Measurements from ENCODE around the gene PRRT1B. TPM values are rescaled to one million over a fixed set of nuclear protein-coding genes. Genes with fewer than 3 reads are reported as not detected.

Gene PRRT1B
- total RNA-seq, 1 donor from 2014 or later, result not detected

GRCh38 chr9:131605770-131606590 is 60.7 kb downstream of the PRRT1B start:
- Mint-ChIP-seq H3K9me3 (no peaks in the 10 kb centered on the region), H3K4me3 (ENCODE audit: low read depth) (no peak overlapping the region), H3K36me3 (ENCODE audit: low read depth) (peaks cover 65% of the 10 kb centered on the region), H3K27ac (no peak overlapping the region), H3K4me1 (ENCODE audit: low read depth) (no peaks in the 10 kb centered on the region), H3K27me3 (ENCODE audit: low read depth) (no peaks in the 10 kb centered on the region)
- DNase-seq (ENCODE audit: low spot score), result no peak
- intact Hi-C loops (cut with micrococcal nuclease), result no loop called here

GRCh38 chr9:131606896-131607567 is 61.7 kb downstream of the PRRT1B start:
- Mint-ChIP-seq H3K4me1 (ENCODE audit: low read depth) (no peaks in the 10 kb centered on the region), H3K36me3 (ENCODE audit: low read depth) (peaks cover 65% of the 10 kb centered on the region), H3K9me3 (no peaks in the 10 kb centered on the region), H3K27me3 (ENCODE audit: low read depth) (no peaks in the 10 kb centered on the region), H3K27ac (no peak overlapping the region), H3K4me3 (ENCODE audit: low read depth) (no peak overlapping the region)
- intact Hi-C loops (cut with micrococcal nuclease), result no loop called here
- DNase-seq (ENCODE audit: low spot score), result no peak

GRCh38 chr9:131607591-131607990 is 62.3 kb downstream of the PRRT1B start:
- Mint-ChIP-seq H3K27me3 (ENCODE audit: low read depth) (no peaks in the 10 kb centered on the region), H3K36me3 (ENCODE audit: low read depth) (peaks cover 62% of the 10 kb centered on the region), H3K4me3 (ENCODE audit: low read depth) (no peak overlapping the region), H3K4me1 (ENCODE audit: low read depth) (no peaks in the 10 kb centered on the region), H3K27ac (no peak overlapping the region), H3K9me3 (no peaks in the 10 kb centered on the region)
- no peak for DNase-seq (ENCODE audit: low spot score)
- intact Hi-C loops (cut with micrococcal nuclease), result no loop called here

- DNase-seq (ENCODE audit: low spot score), result no peak
- Mint-ChIP-seq H3K27ac (no peak overlapping the region), H3K27me3 (ENCODE audit: low read depth) (no peaks in the 10 kb centered on the region), H3K4me3 (ENCODE audit: low read depth) (no peak overlapping the region), H3K4me1 (ENCODE audit: low read depth) (no peaks in the 10 kb centered on the region), H3K36me3 (ENCODE audit: low read depth) (peaks cover 62% of the 10 kb centered on the region), H3K9me3 (no peaks in the 10 kb centered on the region)
- intact Hi-C loops (cut with micrococcal nuclease), result no loop called here
Measured at GRCh38 chr9:131608493-131609037, 63.2 kb downstream of the PRRT1B start.

Other genes starting within 250 kb of the PRRT1B start
- 150 and 174 TPM in 2 replicates for gene PRRC2B, start 151.4 kb upstream of the PRRT1B start, total RNA-seq
- 44.5 and 46.9 TPM in 2 replicates for gene POMT1, start 42.6 kb upstream of the PRRT1B start, total RNA-seq
- 22.4 and 24.9 TPM in 2 replicates for gene UCK1, start 14.3 kb upstream of the PRRT1B start, total RNA-seq
- 133 and 136 TPM in 2 replicates for gene RAPGEF1, start 194.6 kb downstream of the PRRT1B start, total RNA-seq